ENCODE measurements around the gene ITCH. TPM values are rescaled to one million over a fixed set of nuclear protein-coding genes. Genes with fewer than 3 reads are reported as not detected.

Gene ITCH
- total RNA-seq, 4 donors from 2014 or later: 35.2 to 82.8 (median 65.3) TPM

DNA sequence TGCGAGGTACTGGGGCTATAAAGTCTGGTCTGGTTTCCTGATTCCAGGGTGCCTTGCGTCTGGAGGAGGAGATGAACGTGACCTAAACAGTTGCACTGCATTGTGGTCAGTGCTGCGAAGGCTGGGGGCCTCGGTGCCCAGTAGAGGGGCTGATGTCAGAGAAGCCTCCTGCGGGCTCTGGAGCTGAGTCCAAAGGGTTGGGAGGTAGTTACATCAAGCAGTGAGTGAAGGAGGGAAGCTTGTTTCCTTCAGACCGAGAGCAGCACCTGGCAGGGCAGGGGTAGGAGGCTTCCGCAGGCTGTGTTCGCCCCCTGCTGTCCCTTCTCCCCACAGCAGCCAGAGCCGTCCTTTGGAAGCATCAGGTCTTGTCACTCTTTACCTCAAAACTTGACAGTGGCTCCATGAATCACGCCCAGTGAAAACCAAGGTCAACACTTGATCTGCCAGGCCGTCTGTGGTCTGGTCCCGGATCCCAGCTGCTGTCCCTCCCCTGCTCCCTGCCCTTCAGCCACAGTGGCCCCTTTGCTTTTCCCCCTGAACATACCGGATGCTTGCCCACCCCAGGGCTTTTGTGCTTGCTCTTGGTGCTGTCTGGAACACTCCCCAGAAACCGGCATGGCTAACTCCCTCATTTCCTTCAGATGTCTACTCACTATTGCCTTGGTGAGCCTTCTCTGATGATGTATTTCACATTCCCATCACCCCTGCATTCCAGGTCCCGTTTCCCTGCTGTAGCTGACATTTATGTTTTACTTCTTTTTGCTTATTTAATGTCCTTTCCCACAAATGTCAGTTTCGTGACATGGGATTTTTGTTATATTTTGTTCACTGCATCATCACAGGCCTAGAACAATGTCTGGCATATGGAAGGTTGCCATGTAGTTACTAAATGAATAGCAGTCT, 160.1 kb downstream of the ITCH start:
- peak; percentile 72 for DNase-seq
- no peaks in the 10 kb centered on the region for H3K27me3 ChIP-seq
- peak overlapping the region in 1 of 4 donors; percentile 4 for H3K4me3 ChIP-seq
- WGBS, 2 donors (ENCODE audit: low coverage in 1 of 2): 23 to 32% methylated on average over 8 to 17 of the region's 17 CpGs
- intact Hi-C loops (cut with DNase I; ENCODE audit: low total_unique reads): no loop called here
- H3K36me3 ChIP-seq: peaks cover 0 to 13% (median 4%) of the 10 kb centered on the region in 4 donors
- peak overlapping the region; percentile 71 to 91 (median 78) for H3K27ac ChIP-seq
- peaks cover 32 to 74% (median 41%) of the 10 kb centered on the region in 4 donors for H3K4me1 ChIP-seq
- in situ Hi-C loops (cut with MboI; ENCODE audit: low pct_ligation_motif_present in 1 of 4, low pct_unique_long_range_greater_than_20kb in 1 of 4, low sequenced_read_pairs in 3 of 4): loop anchor here in 3 of 4 donors (10.0 to 25.0 kb wide), 2 partner anchors 208 to 211 kb away; partner anchors contain the start of gene AHCY (in 2 of the 3)
- no peaks in the 10 kb centered on the region for H3K9me3 ChIP-seq
- TF ChIP-seq, protein P1, sequence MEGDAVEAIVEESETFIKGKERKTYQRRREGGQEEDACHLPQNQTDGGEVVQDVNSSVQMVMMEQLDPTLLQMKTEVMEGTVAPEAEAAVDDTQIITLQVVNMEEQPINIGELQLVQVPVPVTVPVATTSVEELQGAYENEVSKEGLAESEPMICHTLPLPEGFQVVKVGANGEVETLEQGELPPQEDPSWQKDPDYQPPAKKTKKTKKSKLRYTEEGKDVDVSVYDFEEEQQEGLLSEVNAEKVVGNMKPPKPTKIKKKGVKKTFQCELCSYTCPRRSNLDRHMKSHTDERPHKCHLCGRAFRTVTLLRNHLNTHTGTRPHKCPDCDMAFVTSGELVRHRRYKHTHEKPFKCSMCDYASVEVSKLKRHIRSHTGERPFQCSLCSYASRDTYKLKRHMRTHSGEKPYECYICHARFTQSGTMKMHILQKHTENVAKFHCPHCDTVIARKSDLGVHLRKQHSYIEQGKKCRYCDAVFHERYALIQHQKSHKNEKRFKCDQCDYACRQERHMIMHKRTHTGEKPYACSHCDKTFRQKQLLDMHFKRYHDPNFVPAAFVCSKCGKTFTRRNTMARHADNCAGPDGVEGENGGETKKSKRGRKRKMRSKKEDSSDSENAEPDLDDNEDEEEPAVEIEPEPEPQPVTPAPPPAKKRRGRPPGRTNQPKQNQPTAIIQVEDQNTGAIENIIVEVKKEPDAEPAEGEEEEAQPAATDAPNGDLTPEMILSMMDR (IDR thresholded peaks at IDR 0.05): peak; percentile 41 to 65 (median 54)
- TF ChIP-seq POLR2A (IDR thresholded peaks at IDR 0.05) (peak; percentile 18), POLR2AphosphoS5 (IDR thresholded peaks at IDR 0.05) (no peak), EP300 (IDR thresholded peaks at IDR 0.05; ENCODE audit: low read depth) (no peak)

DNA sequence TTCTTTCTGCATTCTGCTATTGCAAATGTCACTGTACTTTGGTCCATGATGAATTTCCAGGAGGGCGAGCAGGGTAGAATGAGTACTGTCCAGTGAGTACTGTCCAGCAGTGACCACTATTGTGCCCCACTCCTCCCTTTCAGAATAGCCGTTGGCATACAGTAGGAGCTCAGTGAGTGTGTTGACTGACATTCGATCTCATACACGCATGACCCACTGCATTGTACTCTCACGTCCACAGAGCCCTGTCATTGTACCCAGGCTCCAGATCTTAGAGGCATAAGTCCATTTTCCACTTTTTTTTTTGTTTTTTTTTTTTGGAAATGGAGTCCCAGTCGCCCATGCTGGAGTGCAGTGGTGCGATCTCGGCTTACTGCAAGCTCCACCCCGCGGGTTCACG, 161.4 kb downstream of the ITCH start:
- DNase-seq: no peak
- H3K4me1 ChIP-seq: peaks cover 40 to 74% (median 47%) of the 10 kb centered on the region in 4 donors
- no peak overlapping the region for H3K4me3 ChIP-seq
- in situ Hi-C loops (cut with MboI; ENCODE audit: low pct_ligation_motif_present in 1 of 4, low pct_unique_long_range_greater_than_20kb in 1 of 4, low sequenced_read_pairs in 3 of 4) (loop anchor here in 3 of 4 donors (10.0 to 25.0 kb wide), 2 partner anchors 210 to 212 kb away; partner anchors contain the start of gene AHCY (in 2 of the 3)), intact Hi-C loops (cut with DNase I; ENCODE audit: low total_unique reads) (no loop called here)
- no peaks in the 10 kb centered on the region for H3K27me3 ChIP-seq
- H3K27ac ChIP-seq: peak overlapping the region; percentile 81 to 91 (median 86)
- H3K9me3 ChIP-seq: no peaks in the 10 kb centered on the region
- peaks cover 0 to 13% (median 4%) of the 10 kb centered on the region in 4 donors for H3K36me3 ChIP-seq
- 93 to 100% methylated on average over 1 to 11 of the region's 11 CpGs for WGBS, 2 donors (ENCODE audit: low coverage in 1 of 2)
- TF ChIP-seq POLR2A (IDR thresholded peaks at IDR 0.05) (no peak), EP300 (IDR thresholded peaks at IDR 0.05; ENCODE audit: low read depth) (no peak), POLR2AphosphoS5 (IDR thresholded peaks at IDR 0.05) (no peak)
- TF ChIP-seq, protein P1 (IDR thresholded peaks at IDR 0.05): no peak

DNA sequence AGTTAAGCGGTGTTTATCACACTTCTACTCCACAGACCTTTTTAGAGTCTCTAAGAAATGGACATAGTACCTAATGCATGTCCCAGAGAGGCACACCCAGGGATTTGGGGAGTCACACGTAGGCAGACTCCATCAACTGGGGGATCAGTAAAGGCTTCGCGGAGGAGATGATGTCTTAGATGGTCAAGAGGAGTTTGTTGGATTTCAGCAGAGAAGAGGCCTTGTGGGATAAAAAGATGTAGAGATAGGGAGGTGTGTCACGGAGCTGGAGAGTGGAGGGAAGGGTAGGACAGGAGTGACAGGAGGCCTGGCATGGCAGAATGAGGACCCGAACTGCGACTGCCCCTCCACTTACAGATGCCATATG, 162.3 kb downstream of the ITCH start:
- Histone ChIP-seq H3K27me3 (no peaks in the 10 kb centered on the region), H3K36me3 (peaks cover 0 to 20% (median 8%) of the 10 kb centered on the region in 4 donors), H3K9me3 (no peaks in the 10 kb centered on the region), H3K4me1 (peaks cover 40 to 82% (median 47%) of the 10 kb centered on the region in 4 donors), H3K27ac (peak overlapping the region; percentile 81 to 91 (median 86)), H3K4me3 (no peak overlapping the region)
- DNase-seq: no peak
- in situ Hi-C loops (cut with MboI; ENCODE audit: low pct_ligation_motif_present in 1 of 4, low pct_unique_long_range_greater_than_20kb in 1 of 4, low sequenced_read_pairs in 3 of 4): loop anchor here in 1 of 4 donors (10.0 kb wide), 1 partner anchor 211 kb away; no protein-coding TSS in a partner anchor
- WGBS, 2 donors (ENCODE audit: low coverage in 1 of 2): 55 to 70% methylated on average over 2 to 7 of the region's 7 CpGs
- no peak for TF ChIP-seq POLR2AphosphoS5 (IDR thresholded peaks at IDR 0.05)
- TF ChIP-seq POLR2A (IDR thresholded peaks at IDR 0.05): no peak
- TF ChIP-seq EP300 (IDR thresholded peaks at IDR 0.05; ENCODE audit: low read depth): no peak
- TF ChIP-seq, protein P1 (IDR thresholded peaks at IDR 0.05): no peak
- intact Hi-C loops (cut with DNase I; ENCODE audit: low total_unique reads): no loop called here

Data from transverse colon (tissue), 4 donors.